ENCODE data around the gene PTPRJ. TPM values are rescaled to one million over a fixed set of nuclear protein-coding genes. Genes with fewer than 3 reads are reported as not detected.

The PTPRJ gene
- total RNA-seq, 1 donor = 10.9 TPM

DNA sequence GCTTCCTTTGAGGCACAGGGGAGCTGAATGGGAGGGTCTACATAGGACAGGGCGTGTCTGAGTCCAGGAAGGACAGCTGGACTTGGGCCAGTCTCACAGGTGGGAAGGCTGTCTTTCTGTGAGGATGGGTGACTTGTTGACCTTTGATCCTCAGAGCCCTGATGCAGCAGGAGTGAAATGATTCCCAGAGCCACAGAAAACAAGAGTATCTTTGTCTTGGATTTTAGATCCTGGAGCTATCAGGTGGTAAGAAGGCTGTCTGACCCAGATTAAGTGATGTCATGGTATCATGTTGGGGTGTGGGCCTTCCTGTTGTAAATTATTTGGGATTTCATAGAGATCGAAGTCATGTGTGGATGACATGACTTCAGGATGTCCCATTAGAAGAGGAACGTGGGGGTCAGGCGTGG, 15.0 kb downstream of the PTPRJ start:
- Histone ChIP-seq H4K20me1 (ENCODE audit: insufficient read depth, low read length) (peaks cover 32% of the 10 kb centered on the region), H3K36me3 (ENCODE audit: insufficient read depth, low read length) (no peaks in the 10 kb centered on the region), H3K4me3 (ENCODE audit: insufficient read depth, low read length) (no peak overlapping the region), H3K9me3 (ENCODE audit: low read depth, low read length) (no peaks in the 10 kb centered on the region), H3K27me3 (ENCODE audit: insufficient read depth, low read length) (no peaks in the 10 kb centered on the region), H3K4me2 (ENCODE audit: insufficient read depth, low read length) (no peak overlapping the region), H3K27ac (ENCODE audit: low read depth, low read length) (no peak overlapping the region), H2AFZ (ENCODE audit: low read length) (no peak overlapping the region), H3K79me2 (ENCODE audit: insufficient read depth, low read length) (peaks cover 89% of the 10 kb centered on the region), H3K4me1 (ENCODE audit: insufficient read depth, low read length) (peaks cover 7% of the 10 kb centered on the region)
- TF ChIP-seq, protein P1, sequence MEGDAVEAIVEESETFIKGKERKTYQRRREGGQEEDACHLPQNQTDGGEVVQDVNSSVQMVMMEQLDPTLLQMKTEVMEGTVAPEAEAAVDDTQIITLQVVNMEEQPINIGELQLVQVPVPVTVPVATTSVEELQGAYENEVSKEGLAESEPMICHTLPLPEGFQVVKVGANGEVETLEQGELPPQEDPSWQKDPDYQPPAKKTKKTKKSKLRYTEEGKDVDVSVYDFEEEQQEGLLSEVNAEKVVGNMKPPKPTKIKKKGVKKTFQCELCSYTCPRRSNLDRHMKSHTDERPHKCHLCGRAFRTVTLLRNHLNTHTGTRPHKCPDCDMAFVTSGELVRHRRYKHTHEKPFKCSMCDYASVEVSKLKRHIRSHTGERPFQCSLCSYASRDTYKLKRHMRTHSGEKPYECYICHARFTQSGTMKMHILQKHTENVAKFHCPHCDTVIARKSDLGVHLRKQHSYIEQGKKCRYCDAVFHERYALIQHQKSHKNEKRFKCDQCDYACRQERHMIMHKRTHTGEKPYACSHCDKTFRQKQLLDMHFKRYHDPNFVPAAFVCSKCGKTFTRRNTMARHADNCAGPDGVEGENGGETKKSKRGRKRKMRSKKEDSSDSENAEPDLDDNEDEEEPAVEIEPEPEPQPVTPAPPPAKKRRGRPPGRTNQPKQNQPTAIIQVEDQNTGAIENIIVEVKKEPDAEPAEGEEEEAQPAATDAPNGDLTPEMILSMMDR (IDR thresholded peaks at IDR 0.05; ENCODE audit: extremely low read depth, low read depth, low read length) = no peak
- DNase-seq (ENCODE audit: insufficient read length, low spot score, missing footprints) = no peak

DNA sequence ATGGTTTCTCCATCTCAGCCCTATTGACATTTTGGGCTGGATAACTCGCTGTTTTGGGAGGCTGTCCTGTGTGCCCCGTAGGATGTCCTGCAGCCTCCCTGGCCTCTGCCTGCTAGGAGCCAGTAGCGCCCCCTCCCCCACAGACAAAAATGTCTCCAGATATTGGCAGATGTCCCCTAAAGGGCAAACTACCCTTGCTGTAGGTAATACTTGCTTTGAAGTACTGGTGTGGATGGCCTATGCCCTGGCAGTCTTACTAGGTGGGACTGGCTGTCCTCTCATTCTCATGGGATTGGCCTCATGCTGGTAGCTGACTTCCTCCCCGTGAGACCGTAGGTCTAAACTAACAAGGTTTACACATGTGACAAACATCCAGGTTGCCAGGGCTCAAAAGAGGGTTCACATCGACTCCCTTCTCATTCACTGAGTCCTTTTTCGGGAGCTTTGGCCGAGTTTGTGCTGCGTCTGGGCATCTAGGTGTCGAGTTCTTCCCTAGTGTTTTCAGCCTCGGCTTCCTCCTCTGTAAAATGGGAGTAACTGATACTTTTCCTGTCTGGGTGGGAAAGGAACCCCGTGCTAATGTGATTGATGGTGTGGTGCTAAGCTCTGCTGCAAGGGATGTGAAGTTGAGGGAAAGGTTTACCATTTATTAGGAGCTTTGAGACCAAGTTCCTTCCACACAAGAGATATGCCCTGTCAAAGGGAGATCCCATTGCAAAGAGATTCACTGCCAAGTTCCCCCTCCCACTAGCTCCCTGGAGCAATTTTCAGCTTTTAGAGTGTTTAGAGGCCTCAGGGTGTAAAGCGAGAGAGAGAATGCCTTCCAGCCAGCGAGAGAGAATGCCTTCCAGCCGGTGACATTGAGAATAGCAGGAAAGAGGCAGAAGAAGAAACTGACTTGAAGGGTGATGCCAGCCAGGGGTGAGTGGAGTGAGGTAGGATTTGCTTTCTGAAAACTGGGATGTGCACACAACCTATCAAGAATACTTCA, 17.0 kb downstream of the PTPRJ start:
- Histone ChIP-seq H2AFZ (ENCODE audit: low read length) (no peak overlapping the region), H3K27me3 (ENCODE audit: insufficient read depth, low read length) (no peaks in the 10 kb centered on the region), H3K79me2 (ENCODE audit: insufficient read depth, low read length) (peaks cover 88% of the 10 kb centered on the region), H3K4me1 (ENCODE audit: insufficient read depth, low read length) (peaks cover 22% of the 10 kb centered on the region), H3K4me2 (ENCODE audit: insufficient read depth, low read length) (no peak overlapping the region), H3K36me3 (ENCODE audit: insufficient read depth, low read length) (no peaks in the 10 kb centered on the region), H3K27ac (ENCODE audit: low read depth, low read length) (no peak overlapping the region), H4K20me1 (ENCODE audit: insufficient read depth, low read length) (peaks cover 38% of the 10 kb centered on the region), H3K4me3 (ENCODE audit: insufficient read depth, low read length) (no peak overlapping the region), H3K9me3 (ENCODE audit: low read depth, low read length) (no peaks in the 10 kb centered on the region)
- TF ChIP-seq, protein P1 (IDR thresholded peaks at IDR 0.05; ENCODE audit: extremely low read depth, low read depth, low read length) = no peak
- no peak for DNase-seq (ENCODE audit: insufficient read length, low spot score, missing footprints)

DNA sequence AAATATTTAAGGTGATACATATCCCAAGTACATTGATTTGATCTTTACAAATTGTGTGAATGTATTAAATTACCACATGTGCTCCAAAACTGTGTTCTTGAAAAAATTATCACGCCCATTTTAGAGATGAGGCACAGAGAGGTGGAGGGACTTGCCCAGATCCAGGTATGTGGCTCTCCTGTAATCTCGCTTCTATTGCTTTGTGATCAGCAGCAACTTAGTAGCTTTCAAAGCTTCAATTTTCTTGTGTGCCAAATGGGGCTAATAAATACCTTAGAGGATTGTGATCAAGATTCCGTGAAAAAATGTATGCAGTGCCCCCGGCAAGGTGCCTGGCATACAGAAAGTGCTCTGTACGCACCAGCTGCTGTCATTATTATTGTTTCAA, 18.0 kb downstream of the PTPRJ start:
- no peaks in the 10 kb centered on the region for H3K27me3 ChIP-seq (ENCODE audit: insufficient read depth, low read length)
- no peaks in the 10 kb centered on the region for H3K9me3 ChIP-seq (ENCODE audit: low read depth, low read length)
- no peaks in the 10 kb centered on the region for H3K36me3 ChIP-seq (ENCODE audit: insufficient read depth, low read length)
- no peak overlapping the region for H3K4me2 ChIP-seq (ENCODE audit: insufficient read depth, low read length)
- H3K79me2 ChIP-seq (ENCODE audit: insufficient read depth, low read length) = peaks cover 87% of the 10 kb centered on the region
- H4K20me1 ChIP-seq (ENCODE audit: insufficient read depth, low read length) = peaks cover 34% of the 10 kb centered on the region
- H3K4me1 ChIP-seq (ENCODE audit: insufficient read depth, low read length) = peaks cover 22% of the 10 kb centered on the region
- no peak for DNase-seq (ENCODE audit: insufficient read length, low spot score, missing footprints)
- H3K4me3 ChIP-seq (ENCODE audit: insufficient read depth, low read length) = no peak overlapping the region
- no peak overlapping the region for H3K27ac ChIP-seq (ENCODE audit: low read depth, low read length)
- H2AFZ ChIP-seq (ENCODE audit: low read length) = no peak overlapping the region
- TF ChIP-seq, protein P1 (IDR thresholded peaks at IDR 0.05; ENCODE audit: extremely low read depth, low read depth, low read length) = no peak

DNA sequence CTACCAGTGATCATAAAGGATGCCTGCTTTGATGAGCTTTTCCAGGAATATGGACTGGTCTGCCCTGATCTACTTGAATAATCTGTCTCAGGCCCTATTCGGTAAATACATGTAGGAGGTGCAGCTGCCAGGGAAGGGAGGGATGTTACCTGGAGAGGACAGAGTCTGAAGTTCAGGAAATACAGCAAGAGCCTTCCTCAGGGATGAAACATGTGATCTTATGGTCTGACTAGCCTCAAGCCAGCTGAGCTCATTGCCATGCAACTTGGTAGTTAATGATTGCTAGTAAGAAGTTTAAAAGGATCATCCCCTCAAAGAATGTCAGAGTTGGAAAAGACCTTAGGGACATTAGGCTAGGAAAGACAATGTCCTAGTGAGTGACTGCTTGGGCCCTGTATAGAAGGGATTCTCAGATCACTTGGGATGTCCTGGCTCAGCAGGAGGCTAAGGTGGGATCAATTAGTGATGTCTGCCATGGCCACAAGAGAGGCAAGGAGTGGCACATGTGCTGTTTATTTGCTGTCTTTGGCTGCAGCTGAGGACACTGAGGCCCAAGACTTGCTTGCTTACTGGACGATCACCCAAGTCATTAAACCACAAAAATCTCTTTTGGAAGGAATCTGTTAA, 18.5 kb downstream of the PTPRJ start:
- Histone ChIP-seq H3K79me2 (ENCODE audit: insufficient read depth, low read length) (peaks cover 87% of the 10 kb centered on the region), H3K36me3 (ENCODE audit: insufficient read depth, low read length) (no peaks in the 10 kb centered on the region), H3K27me3 (ENCODE audit: insufficient read depth, low read length) (no peaks in the 10 kb centered on the region), H3K27ac (ENCODE audit: low read depth, low read length) (no peak overlapping the region), H3K9me3 (ENCODE audit: low read depth, low read length) (no peaks in the 10 kb centered on the region), H3K4me3 (ENCODE audit: insufficient read depth, low read length) (no peak overlapping the region), H3K4me2 (ENCODE audit: insufficient read depth, low read length) (no peak overlapping the region), H4K20me1 (ENCODE audit: insufficient read depth, low read length) (peaks cover 34% of the 10 kb centered on the region), H3K4me1 (ENCODE audit: insufficient read depth, low read length) (peaks cover 23% of the 10 kb centered on the region), H2AFZ (ENCODE audit: low read length) (no peak overlapping the region)
- no peak for DNase-seq (ENCODE audit: insufficient read length, low spot score, missing footprints)
- TF ChIP-seq, protein P1 (IDR thresholded peaks at IDR 0.05; ENCODE audit: extremely low read depth, low read depth, low read length) = no peak
